GM23338 (cell line): ENCODE data around the gene CCDC187.

Source experiments
- CTCF ChIP-seq, 2 experiments: fragments of 200-600 bp in 1 of 2; sonication (generic) in 1 of 2; conservative IDR thresholded peaks; 2 replicates each; pipeline versions ENCODE4 v1.5.1 to v1.6.1; 2016 to 2017; ENCODE audit warnings: antibody characterized with exemption in 2 of 2, low read depth in 2 of 2, mild to moderate bottlenecking in 2 of 2, moderate library complexity in 1 of 2
- ETS1 ChIP-seq: IDR thresholded peaks from 2 replicates; pipeline ENCODE4 v1.6.1; 2016; ENCODE audit warnings: antibody characterized with exemption
- EZH2 ChIP-seq: fragments of 200-600 bp; sonication (generic); IDR thresholded peaks from one replicate; pipeline ENCODE4 v1.8.0; 2017; ENCODE audit warnings: antibody characterized with exemption, mild to moderate bottlenecking, low read depth; ENCODE audit not compliant: unreplicated experiment
- EZH2phosphoT487 ChIP-seq: fragments of 200-600 bp; sonication (generic); IDR thresholded peaks from one replicate; pipeline ENCODE4 v1.8.1; 2018; ENCODE audit warnings: antibody characterized with exemption; ENCODE audit not compliant: unreplicated experiment
- NANOG ChIP-seq: IDR thresholded peaks from 2 replicates; pipeline ENCODE4 v1.6.1; 2016; ENCODE audit warnings: antibody characterized with exemption, borderline replicate concordance
- POLR2AphosphoS5 ChIP-seq: IDR thresholded peaks from 2 replicates; pipeline ENCODE4 v1.6.1; 2016; ENCODE audit warnings: antibody characterized with exemption, low read depth
- REST ChIP-seq: IDR thresholded peaks from one replicate; pipeline ENCODE4 v1.6.1; 2018; ENCODE audit warnings: antibody characterized with exemption; ENCODE audit not compliant: unreplicated experiment
- ZNF331 ChIP-seq: fragments of 250-450 bp; sonication (Bioruptor Pico); IDR thresholded peaks from 2 replicates; pipeline ENCODE4 v1.5.0; 2020; ENCODE audit warnings: low read depth, mild to moderate bottlenecking, moderate library complexity

- TF ChIP-seq CTCF (conservative IDR thresholded peaks at IDR 0.05; ENCODE audit: low read depth in 2 of 2) (no peak), EZH2phosphoT487 (no peak), REST (no peak), NANOG (no peak), POLR2AphosphoS5 (no peak), EZH2 (no peak), ETS1 (no peak), ZNF331 (no peak)
Measured at GRCh38 chr9:136339958-136340310, 36.0 kb upstream of the CCDC187 start.
